Measurements from ENCODE around the gene WDFY2. TPM values are rescaled to one million over a fixed set of nuclear protein-coding genes. Genes with fewer than 3 reads are reported as not detected.

WDFY2 gene
- total and polyA plus RNA-seq, 7 donors = 0.66 to 5.3 (median 1.7) TPM

DNA sequence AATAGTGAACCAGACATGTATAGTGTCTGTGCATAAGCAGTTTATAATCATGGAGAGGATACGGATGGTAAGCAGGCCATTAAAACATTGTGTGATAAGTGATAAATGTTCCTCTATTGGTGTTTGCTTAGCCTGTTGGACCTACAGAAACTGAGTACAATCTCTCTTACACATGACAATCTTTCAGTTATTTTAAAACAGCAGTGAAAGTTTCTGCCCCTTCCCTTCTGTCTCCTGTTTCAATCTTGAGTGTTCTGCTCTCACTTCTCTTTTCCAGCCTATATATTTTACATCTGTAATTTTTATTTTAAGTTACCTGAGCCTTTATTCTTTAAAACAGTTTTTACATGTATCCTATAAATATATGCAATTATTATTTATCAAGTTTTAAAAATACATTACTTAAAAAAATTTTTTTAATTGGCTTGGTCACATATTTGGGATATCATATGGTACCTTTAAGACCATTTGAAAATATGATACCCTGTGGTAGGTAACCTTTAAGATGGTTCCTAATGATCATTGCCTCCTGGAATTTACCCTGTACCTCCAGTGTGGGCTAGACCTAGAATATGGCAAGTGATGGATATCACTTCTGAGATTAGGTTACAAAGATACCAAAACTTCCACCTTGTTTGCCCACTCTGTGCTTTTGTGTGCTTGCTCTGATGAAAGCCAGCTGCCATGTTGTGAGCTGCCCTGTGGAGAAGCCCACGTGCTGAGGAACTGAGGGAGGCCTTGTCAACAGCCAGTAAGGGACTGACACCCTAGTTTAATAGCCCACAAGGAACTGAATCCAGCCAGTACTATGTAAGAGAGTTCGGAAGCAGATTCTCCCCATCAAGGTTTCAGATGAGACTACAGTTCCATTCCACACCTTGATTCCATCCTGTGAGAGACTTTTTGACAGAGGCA is 120.4 kb downstream of the WDFY2 start:
- Histone ChIP-seq H3K9me3 (no peaks in the 10 kb centered on the region), H3K4me1 (no peaks in the 10 kb centered on the region), H3K27ac (no peak overlapping the region), H3K36me3 (ENCODE audit: insufficient read depth in 1 of 2, low read depth in 1 of 2) (no peaks in the 10 kb centered on the region), H3K27me3 (ENCODE audit: insufficient read depth in 3 of 3, low read length in 2 of 3) (no peaks in the 10 kb centered on the region), H3K4me3 (no peak overlapping the region)
- DNase-seq = no peak
- 85 to 97% (median 92%) methylated on average over 3 of the region's 3 CpGs for WGBS, 3 donors
- ATAC-seq = no peak
- TF ChIP-seq, protein P1, sequence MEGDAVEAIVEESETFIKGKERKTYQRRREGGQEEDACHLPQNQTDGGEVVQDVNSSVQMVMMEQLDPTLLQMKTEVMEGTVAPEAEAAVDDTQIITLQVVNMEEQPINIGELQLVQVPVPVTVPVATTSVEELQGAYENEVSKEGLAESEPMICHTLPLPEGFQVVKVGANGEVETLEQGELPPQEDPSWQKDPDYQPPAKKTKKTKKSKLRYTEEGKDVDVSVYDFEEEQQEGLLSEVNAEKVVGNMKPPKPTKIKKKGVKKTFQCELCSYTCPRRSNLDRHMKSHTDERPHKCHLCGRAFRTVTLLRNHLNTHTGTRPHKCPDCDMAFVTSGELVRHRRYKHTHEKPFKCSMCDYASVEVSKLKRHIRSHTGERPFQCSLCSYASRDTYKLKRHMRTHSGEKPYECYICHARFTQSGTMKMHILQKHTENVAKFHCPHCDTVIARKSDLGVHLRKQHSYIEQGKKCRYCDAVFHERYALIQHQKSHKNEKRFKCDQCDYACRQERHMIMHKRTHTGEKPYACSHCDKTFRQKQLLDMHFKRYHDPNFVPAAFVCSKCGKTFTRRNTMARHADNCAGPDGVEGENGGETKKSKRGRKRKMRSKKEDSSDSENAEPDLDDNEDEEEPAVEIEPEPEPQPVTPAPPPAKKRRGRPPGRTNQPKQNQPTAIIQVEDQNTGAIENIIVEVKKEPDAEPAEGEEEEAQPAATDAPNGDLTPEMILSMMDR (IDR thresholded peaks at IDR 0.05) = no peak
- intact Hi-C loops (cut with DNase I) = no loop called here

DNA sequence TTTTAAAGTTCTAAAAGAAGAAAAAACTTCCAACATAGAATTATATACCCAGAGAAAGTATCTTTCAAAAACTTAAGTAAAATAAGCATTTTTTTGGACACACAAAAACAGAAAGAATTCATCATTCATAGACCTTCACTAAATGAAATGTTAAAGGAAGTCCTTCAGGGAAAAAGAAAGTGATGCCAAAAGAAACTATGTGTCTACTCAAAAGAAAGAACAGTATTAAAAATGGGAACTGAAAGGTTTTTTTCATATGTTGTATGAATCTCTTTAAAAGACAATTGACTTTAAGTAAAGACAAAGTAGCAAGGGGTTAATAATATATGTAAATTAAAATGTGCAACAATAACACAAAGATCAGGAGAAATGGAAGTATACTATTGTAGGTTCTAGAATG is 123.2 kb downstream of the WDFY2 start:
- no peak overlapping the region for H3K27ac ChIP-seq
- no peak for ATAC-seq
- H3K36me3 ChIP-seq (ENCODE audit: insufficient read depth in 1 of 2, low read depth in 1 of 2) = no peaks in the 10 kb centered on the region
- no peaks in the 10 kb centered on the region for H3K27me3 ChIP-seq (ENCODE audit: insufficient read depth in 3 of 3, low read length in 2 of 3)
- intact Hi-C loops (cut with DNase I) = no loop called here
- no peaks in the 10 kb centered on the region for H3K9me3 ChIP-seq
- H3K4me3 ChIP-seq = no peak overlapping the region
- TF ChIP-seq, protein P1 (IDR thresholded peaks at IDR 0.05) = no peak
- no peak for DNase-seq
- no peaks in the 10 kb centered on the region for H3K4me1 ChIP-seq

DNA sequence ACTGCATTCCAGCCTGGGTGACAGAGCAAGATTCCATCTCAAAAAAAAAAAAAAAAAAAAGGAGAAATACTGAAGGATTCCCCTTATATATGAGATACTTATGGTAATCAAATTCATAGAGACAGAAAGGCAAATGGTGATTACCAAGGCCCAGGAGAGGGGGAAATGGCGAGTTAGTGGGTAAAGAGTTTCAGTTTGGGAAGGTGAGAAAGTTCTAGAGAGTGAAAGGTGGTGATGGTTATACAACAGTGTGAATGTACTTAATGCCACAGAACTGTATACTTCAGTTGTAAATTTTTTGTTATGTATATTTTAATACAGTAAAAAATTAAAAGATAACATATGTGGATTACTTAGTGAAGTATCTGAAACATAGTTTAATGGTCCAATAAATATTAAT is 129.5 kb downstream of the WDFY2 start:
- TF ChIP-seq, protein P1 (IDR thresholded peaks at IDR 0.05) = no peak
- Histone ChIP-seq H3K4me1 (no peaks in the 10 kb centered on the region), H3K27me3 (ENCODE audit: insufficient read depth in 3 of 3, low read length in 2 of 3) (no peaks in the 10 kb centered on the region), H3K27ac (no peak overlapping the region), H3K9me3 (no peaks in the 10 kb centered on the region), H3K36me3 (ENCODE audit: insufficient read depth in 1 of 2, low read depth in 1 of 2) (no peaks in the 10 kb centered on the region), H3K4me3 (no peak overlapping the region)
- WGBS, 3 donors = 96 to 100% (median 99%) methylated on average over 1 of the region's 1 CpG
- no peak for ATAC-seq
- no peak for DNase-seq
- intact Hi-C loops (cut with DNase I) = no loop called here

DNA sequence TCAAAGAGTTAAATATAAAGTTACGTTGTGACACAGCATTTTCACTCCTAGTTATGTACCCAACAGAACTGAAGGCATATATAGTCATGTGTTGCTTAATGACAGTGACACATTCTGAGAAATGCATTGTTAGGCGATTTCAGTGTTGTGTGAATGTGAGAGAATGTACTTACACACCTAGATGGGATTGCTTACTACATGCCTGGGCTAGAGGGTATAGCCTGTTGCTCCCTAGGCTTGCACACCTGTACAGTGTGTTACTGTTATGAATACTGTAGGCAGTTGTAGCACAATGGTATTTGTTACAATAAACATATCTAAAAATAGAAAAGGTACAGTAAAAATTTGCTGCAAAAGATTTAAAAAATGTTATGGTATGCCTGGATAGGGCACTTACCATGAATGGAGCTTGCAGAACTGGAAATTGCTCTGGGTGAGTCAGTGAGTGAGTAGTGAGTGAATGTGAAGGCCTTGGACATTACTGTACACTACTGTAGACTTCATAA is 130.5 kb downstream of the WDFY2 start:
- Histone ChIP-seq H3K4me1 (no peaks in the 10 kb centered on the region), H3K36me3 (ENCODE audit: insufficient read depth in 1 of 2, low read depth in 1 of 2) (no peaks in the 10 kb centered on the region), H3K9me3 (no peaks in the 10 kb centered on the region), H3K4me3 (no peak overlapping the region), H3K27ac (no peak overlapping the region), H3K27me3 (ENCODE audit: insufficient read depth in 3 of 3, low read length in 2 of 3) (no peaks in the 10 kb centered on the region)
- TF ChIP-seq, protein P1 (IDR thresholded peaks at IDR 0.05) = no peak
- DNase-seq = no peak
- intact Hi-C loops (cut with DNase I) = no loop called here
- 70 to 81% (median 70%) methylated on average over 2 of the region's 2 CpGs for whole genome bisulfite sequencing, 3 donors
- ATAC-seq = no peak

All from psoas muscle (tissue), 8 donors.